ENCODE data around the gene PRDM16.

DNA sequence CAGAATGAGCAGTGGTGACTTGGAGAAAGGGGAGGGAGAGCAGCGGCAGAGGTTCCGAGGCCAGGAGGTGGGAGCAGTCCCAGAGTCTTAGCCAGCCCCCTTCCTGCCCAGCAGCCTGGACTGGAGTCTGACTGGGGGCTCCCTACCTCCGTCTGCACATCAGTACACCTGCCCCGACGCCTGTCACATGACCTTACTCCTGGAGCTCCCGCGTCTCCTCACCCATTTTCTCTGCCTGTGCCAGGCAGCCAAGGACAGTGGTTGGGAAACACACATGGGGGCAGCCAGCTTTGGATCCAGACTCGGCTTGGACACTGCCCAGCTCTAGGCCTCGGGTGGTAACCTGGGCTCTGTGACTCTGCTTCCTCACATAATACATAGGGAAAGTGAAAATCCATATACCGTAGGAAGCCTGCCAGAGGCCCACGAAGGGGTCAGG, 30.9 kb upstream of the PRDM16 start:
- TF ChIP-seq, protein P1, sequence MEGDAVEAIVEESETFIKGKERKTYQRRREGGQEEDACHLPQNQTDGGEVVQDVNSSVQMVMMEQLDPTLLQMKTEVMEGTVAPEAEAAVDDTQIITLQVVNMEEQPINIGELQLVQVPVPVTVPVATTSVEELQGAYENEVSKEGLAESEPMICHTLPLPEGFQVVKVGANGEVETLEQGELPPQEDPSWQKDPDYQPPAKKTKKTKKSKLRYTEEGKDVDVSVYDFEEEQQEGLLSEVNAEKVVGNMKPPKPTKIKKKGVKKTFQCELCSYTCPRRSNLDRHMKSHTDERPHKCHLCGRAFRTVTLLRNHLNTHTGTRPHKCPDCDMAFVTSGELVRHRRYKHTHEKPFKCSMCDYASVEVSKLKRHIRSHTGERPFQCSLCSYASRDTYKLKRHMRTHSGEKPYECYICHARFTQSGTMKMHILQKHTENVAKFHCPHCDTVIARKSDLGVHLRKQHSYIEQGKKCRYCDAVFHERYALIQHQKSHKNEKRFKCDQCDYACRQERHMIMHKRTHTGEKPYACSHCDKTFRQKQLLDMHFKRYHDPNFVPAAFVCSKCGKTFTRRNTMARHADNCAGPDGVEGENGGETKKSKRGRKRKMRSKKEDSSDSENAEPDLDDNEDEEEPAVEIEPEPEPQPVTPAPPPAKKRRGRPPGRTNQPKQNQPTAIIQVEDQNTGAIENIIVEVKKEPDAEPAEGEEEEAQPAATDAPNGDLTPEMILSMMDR (conservative IDR thresholded peaks at IDR 0.05; ENCODE audit: low read length) = no peak
- TF ChIP-seq EZH2phosphoT487 (IDR thresholded peaks at IDR 0.05; ENCODE audit: borderline replicate concordance, low read depth, low read length) = no peak
